GM12891 (cell line): ENCODE data around the gene SHLD1.
"Not testable (repeated sequence)": the region's sequence is repeated elsewhere in the genome, so short reads cannot be mapped to it uniquely, and the experiment has no call there.

Experiments
- DNase-seq: peaks from one replicate; pipeline ENCODE4 v3.0.0; 2011; ENCODE audit warnings: low spot score; ENCODE audit not compliant: insufficient read length
- FAIRE-seq: peaks from 2 replicates; lab custom pipeline; 2011; peaks lifted over from hg19 to GRCh38; lab: Jason Lieb, UNC
- PAX5 ChIP-seq: IDR thresholded peaks from 2 replicates; pipeline ENCODE4 v1.6.1; 2011; ENCODE audit warnings: low read length, moderate library complexity, mild to moderate bottlenecking; ENCODE audit not compliant: insufficient read depth, severe bottlenecking
- POLR2A ChIP-seq: IDR thresholded peaks from 2 replicates; pipeline ENCODE4 v1.6.1; 2011; ENCODE audit warnings: low read depth, low read length, control low read depth
- POLR2AphosphoS5 ChIP-seq: IDR thresholded peaks from 2 replicates; pipeline ENCODE4 v1.6.1; 2011; ENCODE audit warnings: low read depth, low read length, control low read depth
- POU2F2 ChIP-seq: IDR thresholded peaks from 2 replicates; pipeline ENCODE4 v1.6.1; 2011; ENCODE audit warnings: low read depth, mild to moderate bottlenecking, control low read depth, low read length, moderate library complexity
- SPI1 ChIP-seq: IDR thresholded peaks from 2 replicates; pipeline ENCODE4 v1.6.1; 2011; ENCODE audit warnings: low read depth, low read length, control low read depth
- TAF1 ChIP-seq: IDR thresholded peaks from 2 replicates; pipeline ENCODE4 v1.6.1; 2011; ENCODE audit warnings: low read depth, low read length, control low read depth

SHLD1 gene

DNA sequence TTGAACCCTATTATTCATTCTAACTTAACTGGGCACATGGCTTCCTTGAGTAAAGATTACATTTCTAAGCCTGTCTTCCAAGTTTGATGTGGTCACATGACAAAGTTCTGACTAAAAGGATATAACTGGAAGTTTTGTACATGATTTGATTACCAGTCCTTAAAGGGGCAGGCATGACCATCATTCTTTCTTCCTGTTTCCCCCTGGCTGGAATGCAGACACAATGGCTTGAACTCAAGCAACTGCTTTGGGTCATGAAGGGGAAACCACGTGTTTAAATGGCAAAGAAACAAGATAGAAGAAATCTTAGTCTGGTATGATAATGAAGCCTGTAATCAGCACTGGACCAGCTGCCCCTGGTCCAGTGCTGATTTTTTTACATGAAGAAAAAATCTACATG is 15.6 kb upstream of the SHLD1 start:
- no peak for FAIRE-seq
- no peak for TF ChIP-seq POU2F2
- no peak for TF ChIP-seq PAX5
- TF ChIP-seq POLR2A = no peak
- no peak for TF ChIP-seq TAF1
- TF ChIP-seq POLR2AphosphoS5 = no peak
- no peak for TF ChIP-seq SPI1

DNA sequence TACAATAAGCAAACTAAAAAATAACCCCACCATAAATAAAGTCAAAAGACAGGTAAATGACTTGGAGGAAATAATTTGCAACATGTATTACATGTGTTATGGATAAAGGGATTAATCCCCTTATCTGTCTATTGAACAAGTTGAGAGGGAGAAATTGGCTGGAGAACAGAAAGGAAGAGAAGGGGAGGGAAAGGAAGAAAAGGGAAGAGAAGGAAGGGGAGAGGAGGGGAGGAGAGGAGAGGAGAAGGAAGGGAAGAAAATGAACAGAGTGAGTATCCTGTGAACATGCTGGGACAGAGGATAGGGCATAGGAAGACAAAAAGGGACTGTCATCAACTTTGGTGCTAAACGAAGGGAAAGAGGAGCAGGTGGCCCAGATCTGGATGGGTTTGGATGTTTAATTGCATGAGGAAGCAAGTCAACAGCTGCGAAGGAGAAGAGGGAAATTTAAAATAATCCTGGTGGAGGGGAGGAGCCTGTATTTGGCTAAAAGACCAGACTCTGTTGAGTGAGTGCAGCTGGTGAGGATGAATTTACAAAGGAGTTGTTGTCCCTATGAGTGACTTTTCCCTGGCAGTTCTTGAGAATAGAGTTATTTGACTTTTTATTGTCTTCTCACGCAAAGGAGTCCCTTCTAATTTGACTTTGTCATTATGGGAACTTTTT is 14.2 kb upstream of the SHLD1 start:
- no peak for TF ChIP-seq POU2F2
- TF ChIP-seq PAX5 = no peak
- no peak for TF ChIP-seq SPI1
- FAIRE-seq = no peak
- no peak for DNase-seq

More for the DNA sequence above, 15.6 kb upstream of the SHLD1 start:
- DNase-seq = no peak

DNA sequence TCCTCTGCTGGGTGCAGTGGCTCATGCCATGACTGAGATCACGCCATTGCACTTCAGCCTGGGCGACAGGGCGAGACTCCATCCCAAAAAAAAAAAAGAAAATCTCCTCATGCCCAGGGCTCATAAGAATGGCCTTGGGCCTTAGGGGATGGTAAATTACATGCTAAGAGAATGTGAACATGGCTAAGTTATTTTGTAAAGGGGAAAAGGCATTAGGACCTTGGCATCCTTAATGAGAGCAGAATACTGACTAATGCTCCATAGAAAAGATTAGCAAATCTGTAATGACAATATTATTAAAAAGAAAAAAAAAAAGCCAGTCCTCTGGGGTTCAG is 12.6 kb upstream of the SHLD1 start:
- no peak for TF ChIP-seq TAF1
- no peak for TF ChIP-seq POLR2A
- no peak for TF ChIP-seq POU2F2
- no peak for DNase-seq
- no peak for FAIRE-seq

DNA sequence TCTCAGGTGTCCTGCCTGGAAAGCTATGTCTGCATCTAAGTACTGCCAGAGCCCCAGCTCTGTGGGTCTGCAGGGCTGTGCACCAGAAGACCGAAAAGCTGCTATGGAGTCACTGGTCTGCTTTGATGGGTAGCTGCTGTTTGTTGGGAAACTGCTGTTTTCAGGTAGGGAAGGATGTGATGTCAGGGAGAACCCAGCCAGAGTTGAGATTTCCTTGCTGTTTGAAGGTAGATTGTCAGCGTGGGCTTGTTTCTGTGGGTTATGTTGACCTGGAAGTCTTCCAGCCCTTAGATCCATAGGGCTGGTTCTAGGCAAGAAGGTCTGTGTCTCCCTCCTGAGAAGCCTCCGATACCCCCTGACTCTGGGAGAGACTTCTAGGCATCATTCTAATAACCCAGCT is 12.2 kb upstream of the SHLD1 start:
- FAIRE-seq = no peak
- TF ChIP-seq TAF1 (no peak), PAX5 (no peak), POLR2A (no peak), POLR2AphosphoS5 (no peak), SPI1 (no peak), POU2F2 (no peak)
- no peak for DNase-seq

DNA sequence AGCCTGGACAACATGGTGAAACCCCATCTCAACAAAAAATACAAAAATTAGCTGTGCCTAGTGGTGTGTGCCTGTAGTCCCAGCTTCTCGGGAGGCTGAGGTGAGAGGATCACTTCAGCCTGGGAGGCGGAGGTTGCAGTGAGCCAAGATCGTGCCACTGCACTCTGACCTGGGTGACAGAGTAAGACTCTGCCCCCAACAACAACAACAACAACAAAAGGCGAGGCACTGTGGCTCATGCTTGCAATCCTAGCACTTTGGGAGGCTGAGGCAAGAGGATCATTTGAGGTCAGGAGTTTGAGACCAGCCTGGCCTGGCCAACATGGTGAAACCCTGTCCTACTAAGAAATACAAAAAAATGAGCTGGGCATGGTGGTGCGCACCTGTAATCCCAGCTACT is 9.6 kb upstream of the SHLD1 start:
- DNase-seq, FAIRE-seq: not testable (repeated sequence)

DNA sequence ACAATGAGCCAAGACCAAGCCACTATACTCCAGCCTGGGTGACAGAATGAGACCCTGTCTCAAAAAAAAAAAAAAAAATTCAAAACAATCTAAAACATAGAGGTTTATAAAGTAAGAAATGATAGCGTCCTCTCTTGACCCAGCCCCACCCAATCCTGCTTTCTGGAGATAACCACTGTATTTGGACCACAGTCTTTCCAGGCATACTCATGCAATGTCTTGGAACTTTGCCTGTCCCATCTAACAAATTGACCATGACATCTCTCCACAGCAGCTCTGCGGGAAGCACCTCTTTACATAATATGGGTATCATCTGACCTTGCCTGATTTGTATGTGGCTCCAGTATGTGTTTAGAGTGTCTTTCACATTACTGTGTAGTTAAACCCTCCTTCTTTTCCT is 9.1 kb upstream of the SHLD1 start:
- DNase-seq = no peak
- TF ChIP-seq TAF1 = no peak
- FAIRE-seq = no peak

DNA sequence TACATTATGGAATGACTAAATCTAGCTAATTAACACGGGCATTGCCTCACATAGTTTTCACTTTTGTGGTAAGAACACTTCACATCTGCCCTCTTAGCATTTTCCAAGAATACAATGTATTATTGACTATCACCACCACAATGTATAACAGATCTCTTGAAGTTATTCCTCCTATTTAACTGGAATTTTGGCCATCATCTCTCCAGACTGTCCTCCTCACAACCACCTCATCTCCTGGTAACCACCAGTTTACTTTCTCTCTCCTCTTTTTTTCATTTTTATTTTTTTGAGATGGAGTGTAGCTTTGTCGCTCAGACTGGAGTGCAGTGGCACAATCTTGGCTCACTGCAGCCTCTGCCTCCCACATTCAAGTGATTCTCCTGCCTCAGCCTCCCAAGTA is 8.2 kb upstream of the SHLD1 start:
- no peak for FAIRE-seq
- no peak for DNase-seq
- TF ChIP-seq SPI1 = no peak

DNA sequence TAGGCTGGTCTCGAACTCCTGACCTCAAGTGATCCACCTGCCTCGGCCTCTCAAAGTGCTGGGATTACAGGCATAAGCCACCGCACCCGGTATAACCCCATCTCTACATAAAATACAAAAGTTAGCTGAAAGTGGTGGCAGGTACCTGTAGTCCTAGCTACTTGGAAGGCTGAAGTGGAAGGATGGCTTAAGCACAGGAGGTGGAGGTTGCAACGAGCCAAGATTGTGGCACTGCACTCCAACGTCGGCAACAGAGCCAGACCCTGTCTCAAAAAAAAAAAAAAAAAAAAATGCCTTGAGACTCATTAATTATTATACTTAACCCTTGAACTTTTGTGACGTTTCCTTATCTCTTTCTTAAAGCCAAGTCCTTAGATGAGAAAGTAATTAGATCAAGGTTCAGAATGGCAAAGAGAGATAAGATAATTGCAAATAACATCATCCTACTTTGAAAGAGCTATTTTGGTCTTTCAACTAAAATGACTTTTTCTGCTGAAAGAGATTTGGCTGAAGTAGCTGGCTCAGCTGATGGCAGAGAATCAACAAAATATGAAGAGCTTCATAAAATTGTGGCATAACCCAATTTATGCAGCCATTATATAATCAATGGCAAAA is 4.7 kb upstream of the SHLD1 start:
- no peak for DNase-seq
- FAIRE-seq = no peak
- no peak for TF ChIP-seq TAF1
- no peak for TF ChIP-seq PAX5
- no peak for TF ChIP-seq POLR2AphosphoS5
- no peak for TF ChIP-seq SPI1
- no peak for TF ChIP-seq POU2F2
- no peak for TF ChIP-seq POLR2A

DNA sequence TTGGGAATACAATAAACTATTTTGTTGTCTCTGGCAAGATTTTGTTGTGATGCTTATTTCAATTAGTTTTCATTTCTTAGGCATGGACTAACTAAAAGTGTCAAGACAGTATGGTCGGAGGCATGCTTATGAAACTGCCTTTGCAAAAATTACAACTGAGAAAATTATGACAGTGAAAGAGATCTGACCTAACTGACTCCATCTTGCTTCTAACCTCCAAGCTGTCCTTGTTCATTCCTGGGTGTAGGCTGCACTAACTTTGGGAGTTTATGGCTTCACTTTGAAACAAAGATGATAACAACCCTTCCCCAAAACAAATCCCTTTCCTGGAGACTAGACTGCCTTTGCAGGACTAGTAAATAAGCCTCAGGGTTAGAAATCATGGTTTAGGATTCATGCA is 4.1 kb upstream of the SHLD1 start:
- no peak for DNase-seq
- no peak for FAIRE-seq
- TF ChIP-seq SPI1 = no peak
- TF ChIP-seq POU2F2 = no peak
- TF ChIP-seq POLR2A = no peak
- TF ChIP-seq TAF1 = no peak
- no peak for TF ChIP-seq POLR2AphosphoS5
- no peak for TF ChIP-seq PAX5

DNA sequence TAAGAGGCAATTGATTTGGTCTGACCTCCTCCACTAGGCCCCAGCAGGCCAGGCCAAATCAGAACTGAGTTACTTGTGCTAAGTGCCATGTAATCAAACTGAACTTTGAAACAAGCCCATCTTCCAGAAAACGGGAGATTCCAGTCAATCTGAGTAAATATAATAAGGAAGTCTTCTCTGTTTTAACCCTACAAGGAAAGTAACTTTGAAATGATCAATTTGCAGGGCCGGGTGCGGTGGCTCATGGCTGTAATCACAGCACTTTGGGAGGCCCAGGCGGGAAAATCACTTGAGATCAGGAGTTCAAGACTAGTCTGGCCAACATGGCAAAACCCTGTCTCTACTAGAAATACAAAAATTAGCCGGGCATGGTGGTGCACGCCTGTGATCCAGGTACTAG is 2.0 kb upstream of the SHLD1 start:
- no peak for TF ChIP-seq SPI1
- no peak for TF ChIP-seq POU2F2
- no peak for TF ChIP-seq TAF1
- no peak for TF ChIP-seq POLR2AphosphoS5
- TF ChIP-seq POLR2A = no peak
- TF ChIP-seq PAX5 = no peak
- FAIRE-seq (no peak), DNase-seq (no peak)

DNA sequence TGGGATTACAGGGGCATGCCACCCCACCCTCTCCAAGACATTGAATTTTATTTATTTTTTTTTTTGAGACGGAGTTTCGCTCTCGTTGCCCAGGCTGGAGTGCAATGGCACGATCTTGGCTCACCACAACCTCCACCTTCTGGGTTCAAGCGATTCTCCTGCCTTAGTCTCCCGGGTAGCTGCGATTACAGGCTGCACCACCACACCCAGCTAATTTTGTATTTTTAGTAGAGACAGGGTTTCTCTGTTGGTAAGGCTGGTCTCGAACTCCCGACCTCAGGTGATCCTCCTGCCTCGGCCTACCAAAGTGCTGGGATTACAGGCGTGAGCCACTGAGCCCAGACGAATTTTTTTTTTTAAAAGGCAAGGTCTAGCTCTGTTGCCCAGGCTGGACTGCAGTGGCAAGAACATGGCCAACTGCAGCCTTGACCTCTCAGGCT is 669 bp upstream of the SHLD1 start:
- DNase-seq, FAIRE-seq: not testable (repeated sequence)
